Left cardiac atrium (tissue), 4 donors: ENCODE measurements around the gene PATJ. TPM values are rescaled to one million over a fixed set of nuclear protein-coding genes. Genes with fewer than 3 reads are reported as not detected.
A peak's percentile ranks its signal among the peaks of the same experiment; 100 is the strongest.
"Not testable (repeated sequence)": the region's sequence is repeated elsewhere in the genome, so short reads cannot be mapped to it uniquely, and the experiment has no call there.

Experiments
- ATAC-seq, 2 donors: fragments of 200-7000 bp; cut with Tn5 transposase; one replicate each; pipeline ENCODE4 v1.9.1; 2020; ENCODE audit warnings: mild to moderate bottlenecking in 2 of 2, moderate library complexity in 2 of 2
- DNase-seq: peaks from one replicate; pipeline ENCODE4 v3.0.0-alpha.2; 2020
- intact Hi-C, 2 donors: fragments of 100-400 bp; cut with DNase I; formaldehyde crosslinking; loops; one replicate each; pipeline versions ENCODE4 v1.14.1 to v1.15.1; 2022 to 2023
- total RNA-seq, 2 donors: library from RNA; stranded (reverse); fragmentation: NEBNext Ultra II Directional; extraction: Animal tissue kit (Norgen Biotek cat#: 25700); gene quantifications; one replicate each; pipeline ENCODE4 v1.2.1, GENCODE V29; 2021
- donor health status: DM: no; HTN: yes; CAD: no.
- donor health status: DM: no; HTN: yes; CAD: no; lungs with severe emphysema.
- donor health status: DM: yes; HTN: yes; CAD: no.
- donor health status: Dilated cardiomyopathy.

The PATJ gene
- total RNA-seq, 2 donors from 2014 or later: 32.9 to 58.6 TPM

GRCh38 chr1:61922950-61923480, 180.7 kb downstream of the PATJ start:
- intact Hi-C loops: no loop called here
- no peak for DNase-seq
- ATAC-seq: no peak

- intact Hi-C loops: no loop called here
- no peak for DNase-seq
- no peak for ATAC-seq
Measured at GRCh38 chr1:61925591-61926298, 183.5 kb downstream of the PATJ start.

- intact Hi-C loops: no loop called here
- no peak for ATAC-seq
- DNase-seq: no peak
Measured at GRCh38 chr1:61926597-61926996, 184.3 kb downstream of the PATJ start.

GRCh38 chr1:61930116-61930645, 187.9 kb downstream of the PATJ start:
- ATAC-seq (no peak), DNase-seq (no peak)
- intact Hi-C loops: no loop called here

GRCh38 chr1:61931587-61932279, 189.5 kb downstream of the PATJ start:
- intact Hi-C loops: no loop called here
- no peak for ATAC-seq
- DNase-seq: no peak

GRCh38 chr1:61935516-61935915, 193.2 kb downstream of the PATJ start:
- intact Hi-C loops: no loop called here
- ATAC-seq (no peak), DNase-seq (no peak)

GRCh38 chr1:61936839-61937238, 194.6 kb downstream of the PATJ start:
- no peak for ATAC-seq
- DNase-seq: no peak
- intact Hi-C loops: no loop called here

- ATAC-seq: no peak
- intact Hi-C loops: loop anchor here in 1 of 2 donors (10.0 kb wide), 1 partner anchor 143 kb away; no protein-coding TSS in a partner anchor
Measured at GRCh38 chr1:61941794-61942193, 199.5 kb downstream of the PATJ start.

GRCh38 chr1:61942856-61943255, 200.6 kb downstream of the PATJ start:
- intact Hi-C loops: loop anchor here in 1 of 2 donors (10.0 kb wide), 1 partner anchor 142 kb away; no protein-coding TSS in a partner anchor
- DNase-seq: no peak
- ATAC-seq: no peak

More at GRCh38 chr1:61941794-61942193, 199.5 kb downstream of the PATJ start:
- no peak for DNase-seq

- intact Hi-C loops: loop anchor here in 1 of 2 donors (10.0 kb wide), 1 partner anchor 136 kb away; no protein-coding TSS in a partner anchor
Measured at GRCh38 chr1:61948685-61949084, 206.4 kb downstream of the PATJ start.

GRCh38 chr1:61950418-61950817, 208.1 kb downstream of the PATJ start:
- peak in 1 of 2 donors; percentile 29 for ATAC-seq
- DNase-seq: no peak
- intact Hi-C loops: loop anchor here in 1 of 2 donors (5.0 kb wide), 1 partner anchor 117 kb away; no protein-coding TSS in a partner anchor

More at GRCh38 chr1:61948685-61949084, 206.4 kb downstream of the PATJ start:
- DNase-seq, ATAC-seq: not testable (repeated sequence)

- no peak for DNase-seq
- peak; percentile 64 to 67 for ATAC-seq
- intact Hi-C loops: loop anchor here in 1 of 2 donors (5.0 kb wide), 1 partner anchor 115 kb away; no protein-coding TSS in a partner anchor
Measured at GRCh38 chr1:61951731-61952580, 209.7 kb downstream of the PATJ start.

- intact Hi-C loops: loop anchor here in 1 of 2 donors (5.0 kb wide), 1 partner anchor 115 kb away; no protein-coding TSS in a partner anchor
- DNase-seq (no peak), ATAC-seq (peak; percentile 35 to 39)
Measured at GRCh38 chr1:61952675-61953074, 210.4 kb downstream of the PATJ start.

GRCh38 chr1:61953076-61953789, 211.0 kb downstream of the PATJ start:
- no peak for DNase-seq
- intact Hi-C loops: loop anchor here in 1 of 2 donors (5.0 kb wide), 1 partner anchor 114 kb away; no protein-coding TSS in a partner anchor
- ATAC-seq: no peak

GRCh38 chr1:61953790-61954150, 211.5 kb downstream of the PATJ start:
- no peak for DNase-seq
- ATAC-seq: no peak
- intact Hi-C loops: loop anchor here in 1 of 2 donors (5.0 kb wide), 1 partner anchor 114 kb away; no protein-coding TSS in a partner anchor

GRCh38 chr1:61955261-61955660, 213.0 kb downstream of the PATJ start:
- ATAC-seq: no peak
- intact Hi-C loops: no loop called here
- DNase-seq: no peak

GRCh38 chr1:61956016-61956645, 213.9 kb downstream of the PATJ start:
- ATAC-seq (peak in 1 of 2 donors; percentile 59), DNase-seq (no peak)
- intact Hi-C loops: no loop called here

GRCh38 chr1:61956784-61957183, 214.5 kb downstream of the PATJ start:
- no peak for DNase-seq
- intact Hi-C loops: no loop called here
- no peak for ATAC-seq
